Fibroblast of mammary gland (primary cell): ENCODE measurements around the gene ISYNA1.

Experiments
- DNase-seq: peaks from one replicate; pipeline ENCODE4 v3.0.0-alpha.2; 2010; ENCODE audit warnings: low read depth
- H3K4me3 ChIP-seq: 2 replicates; pipeline ENCODE4 v1.5.1; 2011; ENCODE audit warnings: low read depth, mild to moderate bottlenecking, low read length, moderate library complexity; ENCODE audit not compliant: control insufficient read depth
- CTCF ChIP-seq: conservative IDR thresholded peaks from 2 replicates; pipeline ENCODE4 v1.5.1; 2011; ENCODE audit warnings: low read depth, low read length, inconsistent platforms; ENCODE audit not compliant: control insufficient read depth, insufficient read depth

Gene ISYNA1

DNA sequence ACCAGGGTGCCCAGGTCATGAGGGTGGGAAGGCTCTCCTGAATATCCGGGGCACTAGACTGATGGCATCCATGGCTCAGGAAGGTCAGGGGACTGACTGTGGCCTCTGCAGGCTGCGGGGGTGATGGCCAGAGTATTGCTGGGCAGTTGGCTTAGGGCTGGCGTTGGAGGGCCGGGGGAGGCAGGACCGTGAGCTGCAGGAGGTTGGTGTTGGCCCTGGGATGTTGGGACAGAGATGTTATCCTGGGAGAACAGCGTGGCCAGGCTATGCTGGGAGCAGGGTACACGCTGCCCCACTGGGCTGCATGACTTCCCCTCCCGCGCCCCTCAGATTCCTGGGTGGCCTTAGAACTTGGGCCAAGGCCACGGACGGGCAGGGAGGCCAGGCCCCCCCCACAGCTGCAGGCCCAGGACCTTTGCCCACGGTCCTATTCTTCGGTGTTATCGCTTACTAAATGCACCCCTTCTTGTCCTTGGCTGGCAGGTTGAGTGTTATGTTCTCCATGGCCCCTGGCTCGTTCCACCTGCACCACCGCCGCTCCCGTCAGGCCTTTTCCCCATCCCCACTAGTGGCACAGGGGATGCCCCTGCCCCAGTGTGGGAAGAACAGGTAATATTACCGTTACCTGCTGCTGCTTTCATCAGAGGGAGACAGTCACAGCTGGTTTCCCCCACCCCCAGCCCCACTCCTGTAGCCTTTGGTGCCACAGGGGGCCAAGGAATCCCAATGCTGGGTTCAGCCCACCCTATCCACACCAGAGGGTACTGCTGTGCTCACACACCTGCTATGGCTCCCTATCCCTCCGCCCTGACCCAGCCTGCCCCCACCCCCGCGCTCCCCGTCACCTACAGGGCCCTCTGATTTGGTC is 3.2 kb upstream of the ISYNA1 start:
- no peak for TF ChIP-seq CTCF
- H3K4me3 ChIP-seq, result no peak overlapping the region
- no peak for DNase-seq

GRCh38 chr19:18440415-18440877 is 2.5 kb upstream of the ISYNA1 start:
- no peak for DNase-seq
- no peak overlapping the region for H3K4me3 ChIP-seq
- TF ChIP-seq CTCF, result peak; percentile 27

DNA sequence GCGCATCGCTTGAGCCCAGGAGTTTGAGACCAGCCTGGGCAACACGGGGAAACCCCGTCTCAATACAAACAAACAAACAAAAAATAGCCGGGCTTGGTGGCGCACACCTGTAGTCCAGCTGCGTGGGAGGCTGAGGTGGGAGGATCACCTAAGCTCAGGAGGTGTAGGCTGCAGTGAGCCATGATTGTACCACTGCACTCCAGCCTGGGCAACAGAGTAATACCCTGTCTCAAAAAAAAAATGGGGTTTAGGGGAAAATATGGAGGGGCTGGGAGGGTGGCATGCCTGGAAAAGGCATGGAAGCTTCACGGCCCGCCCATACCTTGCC is 1.9 kb upstream of the ISYNA1 start:
- no peak overlapping the region for H3K4me3 ChIP-seq
- no peak for TF ChIP-seq CTCF
- DNase-seq, result no peak

DNA sequence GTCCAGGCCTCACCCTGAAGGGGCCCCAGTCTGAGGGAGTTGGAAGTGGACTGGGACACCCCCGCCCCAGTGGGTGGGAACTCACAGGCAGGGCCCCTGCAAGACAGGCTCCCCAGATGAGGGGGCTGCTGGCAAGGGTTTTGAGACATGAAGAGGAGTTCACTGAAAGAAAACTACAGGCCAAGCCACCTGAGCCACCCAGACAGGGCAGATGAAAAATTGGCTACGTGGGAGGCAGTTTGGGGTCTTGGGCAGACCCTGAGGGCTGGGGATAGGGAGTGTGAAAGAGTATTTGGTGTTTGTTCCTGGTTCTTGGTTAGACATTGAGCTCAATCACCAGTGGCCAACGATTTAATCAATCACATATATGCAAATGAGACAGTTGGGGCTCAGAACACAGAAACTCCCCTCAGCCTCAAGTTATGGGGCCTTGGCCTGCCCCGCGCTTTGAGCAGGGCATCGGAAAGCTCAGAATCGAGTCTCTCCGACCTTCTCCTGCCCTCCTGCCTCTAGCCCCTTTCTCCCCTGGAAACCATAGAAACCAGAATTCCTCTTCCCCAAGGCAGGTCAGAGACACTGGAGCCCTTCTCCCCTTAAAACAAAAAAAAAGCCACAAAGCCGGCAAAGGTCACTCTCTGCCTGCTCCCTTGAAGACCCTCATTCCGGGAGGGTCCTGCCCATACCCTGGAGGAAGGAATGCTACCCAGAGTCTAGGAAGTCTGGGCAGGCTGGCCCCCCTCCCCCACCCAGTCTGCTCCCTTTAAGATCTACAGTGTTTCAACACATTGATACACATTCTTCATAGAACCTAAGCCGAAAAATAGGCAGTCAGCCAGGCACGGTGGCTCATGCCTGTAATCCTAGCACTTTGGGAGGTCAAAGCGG is 1.3 kb upstream of the ISYNA1 start:
- peak; percentile 54 for DNase-seq
- TF ChIP-seq CTCF, result no peak
- no peak overlapping the region for H3K4me3 ChIP-seq

- no peak overlapping the region for H3K4me3 ChIP-seq
- no peak for TF ChIP-seq CTCF
- DNase-seq, result no peak
Measured at GRCh38 chr19:18438331-18439024, 545 bp upstream of the ISYNA1 start.

DNA sequence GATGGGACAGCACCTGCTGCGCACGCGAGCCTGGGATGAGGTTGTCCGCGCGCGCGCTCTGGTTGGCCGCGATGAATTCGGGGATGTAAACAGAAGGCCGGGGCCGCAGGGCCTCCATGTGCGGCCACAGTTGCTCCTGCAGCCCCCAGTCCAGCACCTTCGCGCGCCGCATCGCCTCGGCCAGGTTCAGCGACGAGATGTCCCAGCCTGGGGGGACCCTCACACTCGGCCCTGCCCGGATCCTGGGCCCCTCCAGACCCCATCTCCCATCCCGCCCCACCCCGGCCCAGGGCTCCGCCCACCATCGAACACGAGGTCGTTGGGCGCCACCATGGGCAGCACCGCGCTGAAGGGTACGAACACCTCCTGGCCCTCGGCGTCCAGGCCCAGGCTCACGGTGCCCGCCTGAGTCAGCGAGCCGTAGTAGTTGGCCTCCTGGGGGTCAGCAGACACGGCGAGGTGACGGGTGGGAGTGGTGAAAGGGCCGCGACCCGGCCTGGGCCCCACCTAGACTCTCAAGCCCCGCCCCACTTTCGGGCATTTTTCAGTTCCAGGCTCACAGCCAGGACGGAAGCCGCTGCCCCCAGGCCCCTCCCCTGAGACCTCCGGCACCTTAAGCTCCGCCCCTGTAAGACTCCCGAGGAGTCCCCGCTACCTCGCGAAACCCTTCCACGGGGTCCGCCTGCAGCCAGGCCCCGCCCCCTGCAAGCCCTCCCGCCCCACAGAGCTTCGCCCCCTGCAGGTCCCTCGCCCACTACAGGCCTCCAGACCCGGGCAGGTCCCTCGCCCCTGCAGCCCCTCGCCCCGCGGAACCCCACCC is 1.1 kb downstream of the ISYNA1 start:
- TF ChIP-seq CTCF, result no peak
- H3K4me3 ChIP-seq, result peak overlapping the region; percentile 10
- peak; percentile 69 for DNase-seq
